Fibroblast of lung (primary cell): ENCODE measurements around the gene EZH1.

Experiments
- EZH2 ChIP-seq: IDR thresholded peaks from 2 replicates; pipeline ENCODE4 v1.5.1; 2012; ENCODE audit warnings: low read length, control low read depth, mild to moderate bottlenecking; ENCODE audit errors: missing control alignments
- TF ChIP-seq, protein P1 (sequence below), 2 donors: IDR thresholded peaks in 1 of 2; conservative IDR thresholded peaks in 1 of 2; 1 replicate in 1 of 2; 2 replicates in 1 of 2; pipeline ENCODE4 v1.5.1; 2011 to 2012; ENCODE audit warnings: low read length in 2 of 2, control low read depth in 1 of 2, inconsistent platforms in 1 of 2, low read depth in 1 of 2, mild to moderate bottlenecking in 1 of 2

DNA sequence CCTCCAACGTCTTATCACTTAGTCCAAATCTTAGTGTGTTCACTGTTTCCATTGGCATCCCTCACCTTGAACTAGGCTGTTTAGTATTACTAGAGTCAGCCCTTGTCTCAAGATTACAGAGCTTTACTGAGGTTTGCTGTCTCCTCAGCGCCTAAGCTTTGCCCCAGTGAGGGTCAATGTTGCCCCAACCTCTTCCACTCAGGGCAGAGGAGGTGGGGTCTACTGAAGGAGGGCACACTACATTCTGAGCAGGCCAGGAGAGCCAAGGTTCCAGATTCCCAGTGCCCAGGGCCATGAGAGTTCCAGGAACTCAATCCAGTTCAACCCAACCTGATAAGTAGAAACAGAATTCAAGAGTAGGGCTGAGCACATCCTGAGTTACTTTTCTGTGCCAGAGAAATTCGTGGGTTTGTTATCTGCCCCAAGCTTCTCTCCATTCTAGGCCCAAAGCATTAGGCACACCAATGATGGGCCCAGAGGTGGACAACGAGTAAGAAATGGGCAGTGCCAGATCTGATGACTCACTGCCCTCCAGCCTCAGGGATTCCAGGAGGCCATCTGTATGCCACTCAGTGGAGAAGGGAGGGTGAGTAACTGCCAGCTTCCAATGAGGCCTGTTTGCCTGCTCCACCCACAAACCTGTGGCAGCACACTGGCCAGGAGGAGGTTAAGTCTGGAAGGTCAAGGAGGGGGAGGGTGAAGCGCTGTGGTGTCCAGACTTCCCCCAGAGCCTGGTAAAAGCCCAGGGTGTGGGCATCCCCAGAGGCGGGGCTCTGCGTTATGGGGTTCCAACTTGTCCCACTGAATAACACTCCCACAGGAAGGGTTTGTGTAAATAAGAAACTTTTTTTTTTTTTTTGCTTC lies 77.5 kb downstream of the EZH1 start:
- no peak for TF ChIP-seq EZH2
- TF ChIP-seq, protein P1, sequence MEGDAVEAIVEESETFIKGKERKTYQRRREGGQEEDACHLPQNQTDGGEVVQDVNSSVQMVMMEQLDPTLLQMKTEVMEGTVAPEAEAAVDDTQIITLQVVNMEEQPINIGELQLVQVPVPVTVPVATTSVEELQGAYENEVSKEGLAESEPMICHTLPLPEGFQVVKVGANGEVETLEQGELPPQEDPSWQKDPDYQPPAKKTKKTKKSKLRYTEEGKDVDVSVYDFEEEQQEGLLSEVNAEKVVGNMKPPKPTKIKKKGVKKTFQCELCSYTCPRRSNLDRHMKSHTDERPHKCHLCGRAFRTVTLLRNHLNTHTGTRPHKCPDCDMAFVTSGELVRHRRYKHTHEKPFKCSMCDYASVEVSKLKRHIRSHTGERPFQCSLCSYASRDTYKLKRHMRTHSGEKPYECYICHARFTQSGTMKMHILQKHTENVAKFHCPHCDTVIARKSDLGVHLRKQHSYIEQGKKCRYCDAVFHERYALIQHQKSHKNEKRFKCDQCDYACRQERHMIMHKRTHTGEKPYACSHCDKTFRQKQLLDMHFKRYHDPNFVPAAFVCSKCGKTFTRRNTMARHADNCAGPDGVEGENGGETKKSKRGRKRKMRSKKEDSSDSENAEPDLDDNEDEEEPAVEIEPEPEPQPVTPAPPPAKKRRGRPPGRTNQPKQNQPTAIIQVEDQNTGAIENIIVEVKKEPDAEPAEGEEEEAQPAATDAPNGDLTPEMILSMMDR (conservative IDR thresholded peaks at IDR 0.05 in 1 of 2, IDR thresholded peaks at IDR 0.05 in 1 of 2; ENCODE audit: low read depth in 1 of 2, low read length in 2 of 2), result no peak
